ENCODE measurements around the gene GEMIN7.

- no peak for TF ChIP-seq POLR2AphosphoS5 (IDR thresholded peaks at IDR 0.05)
- no peak for TF ChIP-seq CTCF (IDR thresholded peaks at IDR 0.05 in 8 of 11, conservative IDR thresholded peaks at IDR 0.05 in 3 of 11)
- no peak for TF ChIP-seq POLR2A (IDR thresholded peaks at IDR 0.05)
Observed at GRCh38 chr19:45068041-45068440, 11.0 kb upstream of the GEMIN7 start.

All from spleen (tissue), 7 donors.